NCI-H82 treated with DMSO at 0.1 percent for 48 hours (cell line): Measurements from ENCODE around the gene WNT1.

Experiments
- DNase-seq: peaks from one replicate; lab custom pipeline; 2025; ENCODE audit not compliant: unreplicated experiment; lab: John Stamatoyannopoulos, UW

The WNT1 gene

DNA sequence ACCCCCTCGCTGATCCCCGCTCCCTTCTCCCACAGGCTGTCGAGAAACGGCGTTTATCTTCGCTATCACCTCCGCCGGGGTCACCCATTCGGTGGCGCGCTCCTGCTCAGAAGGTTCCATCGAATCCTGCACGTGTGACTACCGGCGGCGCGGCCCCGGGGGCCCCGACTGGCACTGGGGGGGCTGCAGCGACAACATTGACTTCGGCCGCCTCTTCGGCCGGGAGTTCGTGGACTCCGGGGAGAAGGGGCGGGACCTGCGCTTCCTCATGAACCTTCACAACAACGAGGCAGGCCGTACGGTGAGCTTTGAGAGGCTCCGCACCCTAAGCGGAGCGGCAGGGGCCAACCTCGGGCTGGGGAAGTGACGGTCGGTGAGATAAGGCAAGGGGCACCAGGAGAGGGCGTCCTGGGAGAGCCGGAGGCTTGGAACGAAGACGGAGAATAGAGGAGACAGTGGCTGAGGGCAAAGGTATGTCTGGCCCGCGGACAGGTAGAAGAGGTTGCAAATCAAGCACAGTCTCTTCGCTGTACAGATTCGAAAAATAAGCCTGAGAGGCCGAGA is 2.3 kb downstream of the WNT1 start:
- DNase-seq, result peak; percentile 31

DNA sequence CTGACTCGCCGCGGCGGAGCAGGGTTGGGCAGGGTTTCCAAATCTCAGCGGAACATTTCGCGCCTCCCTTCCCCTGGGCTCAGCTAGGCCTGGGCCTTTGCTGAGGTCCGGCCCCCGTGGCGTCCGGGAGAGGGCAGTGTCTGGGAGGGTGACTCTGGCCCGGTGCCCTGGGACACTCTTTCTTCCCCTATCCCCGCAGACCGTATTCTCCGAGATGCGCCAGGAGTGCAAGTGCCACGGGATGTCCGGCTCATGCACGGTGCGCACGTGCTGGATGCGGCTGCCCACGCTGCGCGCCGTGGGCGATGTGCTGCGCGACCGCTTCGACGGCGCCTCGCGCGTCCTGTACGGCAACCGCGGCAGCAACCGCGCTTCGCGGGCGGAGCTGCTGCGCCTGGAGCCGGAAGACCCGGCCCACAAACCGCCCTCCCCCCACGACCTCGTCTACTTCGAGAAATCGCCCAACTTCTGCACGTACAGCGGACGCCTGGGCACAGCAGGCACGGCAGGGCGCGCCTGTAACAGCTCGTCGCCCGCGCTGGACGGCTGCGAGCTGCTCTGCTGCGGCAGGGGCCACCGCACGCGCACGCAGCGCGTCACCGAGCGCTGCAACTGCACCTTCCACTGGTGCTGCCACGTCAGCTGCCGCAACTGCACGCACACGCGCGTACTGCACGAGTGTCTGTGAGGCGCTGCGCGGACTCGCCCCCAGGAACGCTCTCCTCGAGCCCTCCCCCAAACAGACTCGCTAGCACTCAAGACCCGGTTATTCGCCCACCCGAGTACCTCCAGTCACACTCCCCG is 3.0 kb downstream of the WNT1 start:
- DNase-seq, result no peak

DNA sequence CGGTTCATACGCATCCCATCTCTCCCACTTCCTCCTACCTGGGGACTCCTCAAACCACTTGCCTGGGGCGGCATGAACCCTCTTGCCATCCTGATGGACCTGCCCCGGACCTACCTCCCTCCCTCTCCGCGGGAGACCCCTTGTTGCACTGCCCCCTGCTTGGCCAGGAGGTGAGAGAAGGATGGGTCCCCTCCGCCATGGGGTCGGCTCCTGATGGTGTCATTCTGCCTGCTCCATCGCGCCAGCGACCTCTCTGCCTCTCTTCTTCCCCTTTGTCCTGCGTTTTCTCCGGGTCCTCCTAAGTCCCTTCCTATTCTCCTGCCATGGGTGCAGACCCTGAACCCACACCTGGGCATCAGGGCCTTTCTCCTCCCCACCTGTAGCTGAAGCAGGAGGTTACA is 3.6 kb downstream of the WNT1 start:
- DNase-seq, result no peak

DNA sequence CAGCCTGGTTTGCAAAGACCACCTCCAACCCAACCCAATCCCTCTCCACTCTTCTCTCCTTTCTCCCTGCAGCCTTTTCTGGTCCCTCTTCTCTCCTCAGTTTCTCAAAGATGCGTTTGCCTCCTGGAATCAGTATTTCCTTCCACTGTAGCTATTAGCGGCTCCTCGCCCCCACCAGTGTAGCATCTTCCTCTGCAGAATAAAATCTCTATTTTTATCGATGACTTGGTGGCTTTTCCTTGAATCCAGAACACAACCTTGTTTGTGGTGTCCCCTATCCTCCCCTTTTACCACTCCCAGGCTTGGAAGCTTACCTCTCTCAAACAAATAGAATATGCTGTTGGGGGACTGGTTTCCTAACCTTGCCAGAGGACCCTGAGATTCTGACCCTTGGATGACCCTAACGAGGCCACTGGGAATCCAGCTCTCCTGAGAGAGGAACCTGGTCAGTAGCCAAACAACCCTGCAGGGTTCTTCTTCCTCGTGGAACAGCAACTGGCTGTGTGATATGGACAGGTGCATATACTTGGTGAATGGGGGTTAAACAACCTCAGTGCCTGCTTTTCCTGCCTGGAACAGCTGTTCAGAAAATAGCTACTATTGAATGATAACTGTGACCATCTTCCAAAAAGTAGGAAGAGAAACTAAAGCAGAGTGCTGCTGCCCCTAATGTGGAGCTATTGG is 4.4 kb downstream of the WNT1 start:
- DNase-seq, result no peak

DNA sequence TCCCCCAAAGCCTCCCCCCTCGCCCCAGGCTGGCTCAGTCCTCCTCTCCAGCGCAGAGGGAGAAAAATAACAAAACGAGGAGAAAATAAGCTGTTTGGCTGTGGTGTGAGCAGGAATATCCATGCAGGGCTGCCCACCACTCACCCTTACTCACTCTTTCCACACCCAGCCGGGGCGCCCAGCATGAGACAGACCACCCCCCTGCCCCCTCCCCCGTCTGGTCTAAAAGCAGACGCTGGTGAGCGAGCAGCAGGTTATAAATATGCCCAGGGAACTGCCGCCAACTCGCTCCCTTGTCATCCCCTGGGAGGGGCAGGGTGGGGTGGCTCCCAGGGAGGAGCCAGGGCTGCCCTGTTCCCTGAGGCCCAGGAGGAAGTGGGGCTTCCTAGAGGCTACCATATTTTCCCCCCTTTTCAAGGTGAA is 7.4 kb downstream of the WNT1 start:
- no peak for DNase-seq

DNA sequence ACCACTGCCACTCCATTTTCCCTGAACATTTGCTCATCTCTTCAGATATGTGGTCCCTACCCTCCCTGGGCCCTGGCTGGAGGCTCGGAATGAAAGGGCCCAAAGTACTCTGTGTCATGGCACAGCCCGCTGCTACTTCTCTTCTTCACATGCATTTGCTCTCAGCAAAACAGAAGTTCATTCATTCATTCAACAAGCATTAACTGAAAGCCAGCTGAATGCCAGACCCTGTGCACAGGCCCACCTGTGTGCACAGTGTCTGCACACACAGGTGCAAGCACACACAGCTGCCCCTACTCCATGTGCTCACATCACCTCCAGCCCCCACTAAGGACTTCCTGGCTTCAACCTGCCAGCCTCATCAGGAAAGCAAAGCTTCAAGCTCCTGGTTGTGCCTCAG is 7.8 kb downstream of the WNT1 start:
- DNase-seq, result no peak

DNA sequence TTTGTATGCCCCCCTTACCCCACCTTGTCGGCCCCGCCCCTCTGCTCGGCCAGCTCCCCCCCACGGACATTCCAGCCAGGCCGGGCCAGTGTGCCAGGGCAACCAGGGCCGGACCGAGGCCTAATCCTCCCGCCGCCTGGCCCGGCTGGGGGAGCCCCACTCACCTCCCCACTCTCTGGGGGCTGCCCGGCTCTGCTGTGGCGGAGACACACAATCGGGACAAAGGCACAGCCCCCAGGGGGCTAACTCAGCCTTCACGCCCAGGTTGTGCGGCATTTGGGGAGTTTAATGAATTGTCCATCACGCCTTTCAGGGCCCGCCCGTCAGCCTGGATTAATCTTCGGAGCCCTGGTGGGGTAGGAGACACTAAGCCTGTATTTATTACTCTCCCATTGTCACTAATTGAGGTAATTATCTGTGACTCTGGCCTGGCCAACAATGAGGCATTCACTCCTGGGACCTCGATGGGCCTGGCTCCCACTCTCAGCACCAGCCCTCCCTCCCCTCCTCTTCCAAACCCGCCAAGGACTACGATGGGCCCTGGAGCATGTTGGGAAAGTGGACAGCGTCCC is 8.7 kb downstream of the WNT1 start:
- DNase-seq, result peak; percentile 35

DNA sequence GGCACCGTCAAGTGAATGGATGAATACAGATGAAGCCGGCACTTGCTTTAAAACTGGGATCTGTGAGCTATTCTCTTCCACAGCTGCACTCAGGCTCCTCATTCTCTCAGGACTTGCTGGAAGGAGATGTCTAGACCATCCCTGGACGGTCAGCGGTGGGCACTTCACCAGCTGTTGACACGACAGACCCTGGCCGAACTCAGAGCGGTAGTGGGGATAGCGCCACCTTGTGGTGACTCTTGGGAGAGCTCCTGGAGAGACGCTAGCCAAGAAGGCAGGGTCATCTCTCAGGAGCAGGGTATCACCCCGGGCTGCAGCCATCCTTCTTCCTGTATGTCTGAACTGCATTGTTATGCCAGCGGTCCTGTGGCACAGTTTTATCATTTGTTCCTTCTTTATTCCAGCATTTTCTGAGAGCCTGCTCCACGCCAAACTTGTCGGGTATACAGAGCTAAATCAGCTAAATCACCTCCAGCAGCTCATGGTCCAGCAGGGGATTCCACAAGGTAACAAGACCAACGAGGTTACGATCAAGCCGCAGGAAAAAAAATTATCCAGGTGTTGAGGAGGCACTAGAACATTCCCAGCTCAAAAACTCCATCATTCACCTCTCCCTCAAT is 10.0 kb downstream of the WNT1 start:
- DNase-seq, result no peak

DNA sequence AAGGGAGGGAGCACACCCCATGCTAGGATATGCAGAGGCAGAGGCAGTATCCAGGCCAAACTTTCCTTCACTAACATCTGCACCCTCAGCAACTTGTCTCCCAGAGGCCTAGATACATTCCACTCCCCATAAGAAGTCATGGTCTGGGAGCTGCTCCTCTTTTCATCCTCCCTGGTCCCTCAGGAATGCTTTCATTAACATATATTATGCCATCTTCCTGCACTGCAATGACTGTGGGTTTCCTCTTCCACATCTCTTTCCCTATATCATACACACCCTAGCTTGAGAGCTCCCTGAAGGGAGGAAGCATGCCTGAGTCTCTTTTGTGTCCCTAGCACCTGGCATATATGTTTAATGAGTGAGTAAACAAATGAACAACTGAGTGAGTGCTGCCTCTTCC is 12.4 kb downstream of the WNT1 start:
- no peak for DNase-seq

DNA sequence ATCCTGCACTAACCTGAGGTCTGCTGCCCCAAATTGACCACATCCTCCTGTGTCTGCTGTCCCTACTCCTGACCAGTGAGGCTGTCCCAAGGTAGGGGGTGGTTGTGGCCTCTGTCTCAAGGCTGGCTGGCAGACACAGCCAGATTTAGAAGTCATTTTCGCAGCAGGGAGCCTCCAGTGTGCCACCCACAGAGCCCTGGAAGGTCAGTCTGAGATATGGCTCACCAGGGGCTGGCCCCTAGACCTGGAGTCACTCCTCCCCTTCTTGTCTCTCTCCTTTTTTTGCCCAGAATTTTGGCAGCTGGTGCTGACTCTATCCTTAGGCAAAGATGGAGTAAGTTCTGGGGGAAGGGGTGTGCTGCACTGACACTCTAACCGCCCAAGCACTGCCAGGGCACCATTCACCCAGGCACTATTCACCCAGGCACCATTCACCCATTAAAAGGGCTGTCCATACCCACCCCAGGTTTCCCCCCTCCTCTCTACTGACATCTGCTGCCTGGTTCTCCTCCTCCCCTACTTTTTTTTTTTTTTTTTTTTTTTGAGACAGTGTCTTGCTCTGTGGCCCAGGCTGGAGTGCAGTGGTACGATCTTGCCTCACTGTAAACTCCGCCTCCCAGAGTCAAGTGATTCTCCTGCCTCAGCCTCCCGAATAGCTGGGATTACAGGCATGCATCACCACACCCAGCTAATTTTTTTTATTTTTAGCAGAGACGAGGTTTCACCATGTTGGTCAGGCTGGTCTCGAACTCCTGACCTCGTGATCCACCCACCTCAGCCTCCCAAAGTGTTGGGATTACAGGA is 13.3 kb downstream of the WNT1 start:
- no peak for DNase-seq

DNA sequence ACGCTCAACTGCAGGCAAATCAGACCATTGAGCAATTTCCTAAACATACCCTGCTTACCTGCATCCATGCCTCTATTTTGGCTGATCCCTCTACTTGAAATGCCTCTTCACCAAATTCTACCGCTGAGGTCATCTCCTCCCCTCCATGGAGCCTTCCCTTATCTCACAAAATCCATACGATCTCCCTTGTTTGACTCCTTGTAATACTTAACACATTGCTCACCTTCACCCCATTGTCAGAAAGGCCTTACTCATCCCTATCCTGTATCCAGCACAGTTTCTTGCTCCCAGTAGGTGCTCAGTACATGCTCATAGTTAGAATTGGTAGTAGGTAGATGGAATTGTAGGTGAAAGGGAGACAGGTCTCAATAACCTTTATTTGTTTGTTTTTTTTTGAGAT is 15.7 kb downstream of the WNT1 start:
- no peak for DNase-seq

DNA sequence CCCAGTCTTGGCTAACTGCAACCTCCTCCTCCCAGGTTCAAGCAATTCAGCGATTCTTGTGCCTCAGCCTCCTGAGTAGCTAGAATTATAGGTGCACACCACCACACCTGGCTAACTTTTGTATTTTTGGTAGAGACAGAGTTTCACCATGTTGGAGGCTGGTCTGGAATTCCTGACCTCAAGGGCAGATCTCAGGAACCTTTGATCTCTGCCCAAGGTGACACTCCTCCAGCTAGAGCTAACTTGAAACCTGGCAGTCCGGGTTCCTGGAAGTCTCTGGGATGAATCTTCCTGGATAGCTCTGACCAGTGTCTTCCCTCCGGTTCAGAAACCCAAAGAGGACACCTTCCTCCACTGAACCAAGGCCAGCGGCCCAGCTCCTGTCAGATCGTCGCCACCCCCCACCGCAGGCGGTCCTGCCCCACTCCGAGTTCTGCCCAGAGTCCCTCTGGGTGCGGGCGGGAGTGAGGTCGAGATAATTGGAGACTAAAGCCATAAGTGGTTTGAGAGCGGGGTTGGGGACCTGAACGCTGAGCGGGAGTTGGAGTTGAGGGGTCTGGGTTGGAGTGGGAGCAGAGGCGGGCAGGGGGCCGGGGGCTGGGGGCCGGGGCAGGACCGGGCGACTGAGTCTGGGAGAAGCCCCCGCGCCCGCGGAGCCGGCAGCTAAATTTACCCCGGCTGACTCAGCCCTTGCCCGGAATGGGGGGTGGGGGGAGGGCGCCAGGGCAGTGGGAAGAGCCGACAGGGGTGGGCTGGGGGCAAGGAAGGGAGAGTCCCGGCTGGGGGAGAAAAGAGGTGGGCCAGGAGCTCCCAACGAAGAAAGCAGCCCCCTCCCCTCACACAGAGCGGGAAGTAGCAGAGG is 16.3 kb downstream of the WNT1 start:
- no peak for DNase-seq

DNA sequence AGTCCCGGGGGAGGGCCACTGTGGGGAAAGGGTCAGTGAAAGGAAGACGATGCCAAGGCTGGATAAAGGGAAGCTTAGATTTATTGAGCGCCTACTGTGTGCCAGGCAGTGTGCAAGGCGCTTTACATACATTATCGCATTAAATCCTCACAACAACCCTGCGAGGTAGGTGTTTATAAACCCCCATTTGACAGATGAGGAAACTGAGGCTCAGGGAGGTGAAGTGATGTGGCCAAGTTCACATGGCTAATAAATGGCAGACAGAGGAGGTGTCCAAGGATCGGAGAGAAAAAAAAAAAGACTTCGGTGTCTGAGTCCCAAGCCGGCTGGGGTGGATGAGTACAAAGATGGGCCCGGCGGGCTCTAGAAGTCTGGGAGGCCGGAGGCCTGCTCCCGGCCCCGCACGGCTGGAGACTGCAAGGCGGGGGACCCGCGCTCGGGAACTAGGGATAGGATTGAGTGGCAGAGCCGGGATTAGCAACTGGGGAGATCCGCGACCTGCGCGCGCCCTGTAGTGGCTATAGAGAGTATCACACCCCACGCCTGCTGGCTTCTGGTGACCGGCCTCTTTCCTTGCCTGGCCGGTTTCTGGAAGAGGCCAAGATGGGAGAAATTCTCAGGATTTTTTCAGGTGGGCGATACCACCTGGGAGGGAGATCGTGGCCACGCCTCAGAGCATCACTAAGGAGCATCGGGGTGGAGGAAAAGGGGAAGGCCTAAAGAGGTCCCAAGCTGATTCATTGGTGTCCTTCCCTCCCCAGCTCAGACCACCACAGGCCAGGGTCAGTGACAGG is 17.2 kb downstream of the WNT1 start:
- peak; percentile 79 for DNase-seq

DNA sequence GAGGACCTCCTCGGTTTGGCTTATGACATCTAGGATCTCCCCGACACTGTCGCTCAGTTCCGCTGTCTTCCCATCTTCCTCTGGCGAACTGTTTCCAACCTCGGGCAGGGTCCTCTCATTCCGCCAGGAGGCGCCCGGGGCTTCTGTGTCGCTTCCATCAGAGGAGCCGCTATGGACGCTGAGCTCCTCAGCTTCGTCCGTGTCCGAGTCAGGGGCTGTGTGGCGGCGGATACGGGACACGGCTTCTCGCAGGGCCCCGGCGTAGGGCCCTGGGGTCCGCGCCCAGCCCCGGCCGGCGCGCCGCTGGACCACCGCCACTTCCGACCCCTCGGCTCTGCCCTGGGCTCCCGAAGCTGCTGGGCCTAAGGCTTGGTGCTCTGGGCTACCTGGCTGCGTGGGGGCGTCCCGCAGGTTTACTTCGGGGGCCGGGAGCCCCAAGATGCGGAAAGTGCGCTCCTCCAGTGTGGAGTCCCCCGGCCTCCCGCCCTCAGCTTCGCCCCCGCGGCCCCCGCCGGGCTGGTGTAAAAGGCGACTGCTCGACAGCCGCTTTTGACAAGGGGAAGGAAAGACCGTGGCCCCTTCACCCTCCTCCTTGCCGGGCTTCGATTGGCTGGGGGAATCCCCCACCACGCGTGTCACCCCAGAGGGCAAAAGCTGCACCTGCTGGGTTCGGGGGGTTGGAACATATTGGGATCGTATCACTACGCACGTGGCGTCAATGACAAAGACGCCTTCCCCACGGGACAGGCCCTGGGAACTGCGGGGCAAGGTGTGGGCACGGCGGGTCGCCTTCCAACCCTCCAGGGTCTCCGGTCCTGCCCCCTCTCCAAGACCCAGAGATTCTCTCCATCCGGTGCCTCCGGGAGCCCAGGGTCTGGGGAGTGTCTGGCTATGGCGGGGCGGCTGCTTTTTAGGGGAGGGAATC is 18.9 kb downstream of the WNT1 start:
- DNase-seq, result peak; percentile 60

DNA sequence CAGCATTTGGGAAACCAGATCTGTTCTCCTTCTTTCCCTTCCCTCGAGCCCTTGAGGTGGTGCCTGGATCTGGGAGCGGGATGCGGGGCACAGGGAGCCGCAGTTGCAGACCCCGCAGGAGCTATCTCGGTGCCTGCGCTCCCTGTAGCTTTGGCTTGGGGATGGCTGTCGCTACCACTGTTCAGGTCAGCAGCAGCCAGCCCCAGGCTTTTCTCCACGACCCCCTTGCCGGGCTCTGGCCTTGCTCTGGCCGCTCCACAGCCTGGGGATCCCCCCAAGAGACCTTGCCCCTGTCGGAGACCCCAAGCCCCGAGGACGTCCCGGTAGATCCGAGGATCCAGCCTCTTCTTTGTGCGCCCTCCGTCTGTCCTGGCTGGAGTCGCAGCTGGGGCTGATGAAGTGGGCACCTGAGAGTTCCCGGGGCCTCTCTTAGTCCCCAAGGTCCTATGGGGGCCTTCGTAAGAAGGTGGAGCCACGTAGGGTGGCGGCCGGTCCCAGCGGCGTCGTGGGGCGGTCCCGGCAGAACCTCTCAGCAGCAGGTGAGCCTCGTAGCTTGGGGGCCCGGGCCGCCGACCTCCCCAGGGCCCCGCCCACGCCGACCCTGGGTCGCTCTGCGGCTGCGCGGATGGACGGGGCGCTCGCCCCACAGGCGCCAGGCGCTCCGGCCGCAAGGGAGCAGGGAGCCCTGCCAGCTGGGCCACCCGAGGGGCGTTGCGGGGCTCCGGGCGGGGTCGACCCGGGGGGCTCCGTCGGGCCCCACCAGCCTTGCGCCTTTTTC is 19.8 kb downstream of the WNT1 start:
- no peak for DNase-seq

DNA sequence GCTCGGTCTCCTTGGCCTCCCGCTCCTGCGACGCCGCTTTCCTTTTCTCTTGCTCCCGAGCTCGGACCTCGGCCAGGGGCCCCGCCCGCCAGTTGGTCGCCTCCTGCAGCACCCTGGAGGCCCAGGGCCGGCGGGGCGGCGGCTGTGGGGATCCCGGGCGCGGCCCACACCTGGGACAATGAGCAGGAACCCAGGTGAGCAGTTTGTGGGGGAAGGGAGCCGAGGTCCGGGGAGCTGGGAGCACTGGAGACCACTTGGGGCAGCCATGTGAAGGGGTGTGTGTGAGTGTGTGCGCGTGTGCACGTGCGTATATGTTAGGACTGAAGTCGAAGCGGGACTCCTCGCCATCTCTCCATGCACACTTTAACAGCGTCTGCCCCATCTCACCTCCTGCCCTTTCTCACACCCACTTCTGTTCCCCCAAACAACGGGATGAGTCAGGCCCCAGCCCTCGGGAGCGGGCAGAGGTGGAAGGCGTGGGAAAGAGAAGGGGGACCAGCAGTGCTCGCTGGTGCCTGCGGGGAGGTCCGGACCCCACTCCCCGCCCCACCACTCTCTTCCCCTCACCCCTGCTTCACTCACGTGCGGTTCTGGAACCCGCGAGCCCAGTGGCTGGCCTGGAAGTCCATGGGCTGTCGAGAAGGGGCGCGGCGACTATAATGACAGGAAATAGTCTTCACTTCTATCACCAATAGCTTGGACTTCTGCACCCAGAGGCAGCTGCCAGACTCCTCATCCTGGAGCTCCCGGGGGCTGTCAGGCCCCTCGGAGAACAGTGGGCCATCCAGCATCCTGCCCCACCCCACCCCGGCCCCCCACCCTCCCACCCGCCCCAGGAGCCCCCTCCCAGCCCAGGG is 20.6 kb downstream of the WNT1 start:
- DNase-seq, result no peak
